ENCODE measurements around the gene CHTF18. TPM values are rescaled to one million over a fixed set of nuclear protein-coding genes. Genes with fewer than 3 reads are reported as not detected.

CHTF18 gene
- total RNA-seq, 2 experiments from 2014 or later = 30.7 to 31.1 TPM

- Histone ChIP-seq H3K4me1 (ENCODE audit: insufficient read depth, low read length) (peaks cover 4% of the 10 kb centered on the region), H3K9me3 (ENCODE audit: control insufficient read depth in 1 of 2, insufficient read depth in 1 of 2, low read length in 2 of 2) (peaks cover 0 to 9% of the 10 kb centered on the region in 2 experiments), H3K27ac (ENCODE audit: low read depth in 1 of 2, low read length in 2 of 2) (no peak overlapping the region), H3K27me3 (ENCODE audit: control insufficient read depth in 1 of 2, insufficient read depth in 2 of 2, low read length in 2 of 2) (peaks cover 6 to 9% of the 10 kb centered on the region in 2 experiments), H3K36me3 (ENCODE audit: insufficient read depth, low read length) (no peaks in the 10 kb centered on the region), H3K4me3 (ENCODE audit: low read length) (no peak overlapping the region)
- no peak overlapping the region for H3K4me3 Mint-ChIP-seq
- H3K4me1 Mint-ChIP-seq (ENCODE audit: low read depth) = no peaks in the 10 kb centered on the region
- ChIA-PET CTCF (no interaction called here), POLR2A (no interaction called here)
- DNase-seq = no peak
- ATAC-seq (ENCODE audit: poor library complexity) = no peak
- no peak overlapping the region for H3K27ac Mint-ChIP-seq
- no peaks in the 10 kb centered on the region for H3K36me3 Mint-ChIP-seq (ENCODE audit: low read depth)
- intact Hi-C loops (cut with DNase I, micrococcal nuclease) = no loop called here
- peaks cover 4% of the 10 kb centered on the region for H3K27me3 Mint-ChIP-seq
- H3K9me3 Mint-ChIP-seq = no peaks in the 10 kb centered on the region
- TF ChIP-seq CTCF (IDR thresholded peaks at IDR 0.05) = no peak
Observed at GRCh38 chr16:795580-796229, 7.3 kb downstream of the CHTF18 start.

GRCh38 chr16:796296-797119 lies 8.1 kb downstream of the CHTF18 start:
- ChIA-PET CTCF (no interaction called here), POLR2A (no interaction called here)
- H3K27ac Mint-ChIP-seq = no peak overlapping the region
- H3K9me3 Mint-ChIP-seq = no peaks in the 10 kb centered on the region
- no peak overlapping the region for H3K27ac ChIP-seq (ENCODE audit: low read depth in 1 of 2, low read length in 2 of 2)
- no peak overlapping the region for H3K4me3 Mint-ChIP-seq
- DNase-seq (no peak), ATAC-seq (ENCODE audit: poor library complexity) (no peak)
- peaks cover 4% of the 10 kb centered on the region for H3K27me3 Mint-ChIP-seq
- no peaks in the 10 kb centered on the region for H3K36me3 Mint-ChIP-seq (ENCODE audit: low read depth)
- no peak for TF ChIP-seq CTCF (IDR thresholded peaks at IDR 0.05)
- H3K4me1 Mint-ChIP-seq (ENCODE audit: low read depth) = no peaks in the 10 kb centered on the region
- intact Hi-C loops (cut with DNase I, micrococcal nuclease) = no loop called here
- peaks cover 14 to 17% of the 10 kb centered on the region in 2 experiments for H3K27me3 ChIP-seq (ENCODE audit: control insufficient read depth in 1 of 2, insufficient read depth in 2 of 2, low read length in 2 of 2)
- H3K9me3 ChIP-seq (ENCODE audit: control insufficient read depth in 1 of 2, insufficient read depth in 1 of 2, low read length in 2 of 2) = peaks cover 0 to 17% of the 10 kb centered on the region in 2 experiments
- no peak overlapping the region for H3K4me3 ChIP-seq (ENCODE audit: low read length)
- no peaks in the 10 kb centered on the region for H3K36me3 ChIP-seq (ENCODE audit: insufficient read depth, low read length)
- peaks cover 4% of the 10 kb centered on the region for H3K4me1 ChIP-seq (ENCODE audit: insufficient read depth, low read length)

- no peaks in the 10 kb centered on the region for H3K36me3 Mint-ChIP-seq (ENCODE audit: low read depth)
- H3K4me3 Mint-ChIP-seq = no peak overlapping the region
- no peaks in the 10 kb centered on the region for H3K9me3 Mint-ChIP-seq
- intact Hi-C loops (cut with DNase I, micrococcal nuclease) = no loop called here
- H3K27ac Mint-ChIP-seq = no peak overlapping the region
- no peak for TF ChIP-seq CTCF (IDR thresholded peaks at IDR 0.05)
- ATAC-seq (ENCODE audit: poor library complexity) (peak; percentile 37), DNase-seq (no peak)
- H3K27me3 Mint-ChIP-seq = peaks cover 5% of the 10 kb centered on the region
- H3K27ac ChIP-seq (ENCODE audit: low read depth in 1 of 2, low read length in 2 of 2) = no peak overlapping the region
- H3K4me1 ChIP-seq (ENCODE audit: insufficient read depth, low read length) = peaks cover 4% of the 10 kb centered on the region
- peaks cover 19 to 22% of the 10 kb centered on the region in 2 experiments for H3K27me3 ChIP-seq (ENCODE audit: control insufficient read depth in 1 of 2, insufficient read depth in 2 of 2, low read length in 2 of 2)
- H3K4me1 Mint-ChIP-seq (ENCODE audit: low read depth) = no peaks in the 10 kb centered on the region
- no peaks in the 10 kb centered on the region for H3K36me3 ChIP-seq (ENCODE audit: insufficient read depth, low read length)
- H3K4me3 ChIP-seq (ENCODE audit: low read length) = no peak overlapping the region
- POLR2A ChIA-PET = no interaction called here
- CTCF ChIA-PET = no interaction called here
- peaks cover 0 to 22% of the 10 kb centered on the region in 2 experiments for H3K9me3 ChIP-seq (ENCODE audit: control insufficient read depth in 1 of 2, insufficient read depth in 1 of 2, low read length in 2 of 2)
Observed at GRCh38 chr16:797120-797420, 8.7 kb downstream of the CHTF18 start.

Measured in CD4-positive, alpha-beta T cell (primary cell).